Hepatocyte (in vitro differentiated cells): Measurements from ENCODE around the gene HAUS1.

Experiments
- EZH2 ChIP-seq: fragments of 200-600 bp; sonication (generic); IDR thresholded peaks from 2 replicates; pipeline ENCODE4 v1.6.1; 2016; ENCODE audit warnings: antibody characterized with exemption, mild to moderate bottlenecking, borderline replicate concordance
- TF ChIP-seq, protein P1 (sequence below): fragments of 200-600 bp; sonication (generic); IDR thresholded peaks from 2 replicates; pipeline ENCODE4 v1.5.1; 2016; ENCODE audit warnings: antibody characterized with exemption, mild to moderate bottlenecking; ENCODE audit not compliant: poor library complexity

DNA sequence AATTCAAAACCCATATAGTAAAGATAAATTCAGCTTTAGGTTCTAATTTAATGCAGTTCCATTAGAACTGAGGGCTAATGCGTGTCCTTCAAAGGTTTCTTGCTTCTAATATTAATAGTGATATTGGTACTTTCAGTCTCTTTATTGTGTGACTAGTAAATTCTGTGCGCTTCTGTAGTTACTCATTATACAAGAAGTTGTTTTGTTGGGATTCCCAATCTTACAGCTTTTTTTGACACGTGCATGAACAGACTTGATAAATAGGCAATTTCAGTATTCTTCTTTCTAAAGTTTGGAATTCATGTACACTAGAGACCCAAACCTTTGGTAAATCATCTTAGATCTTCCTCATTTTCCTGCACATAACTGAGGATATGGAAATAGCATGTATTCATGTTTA, 71.8 kb downstream of the HAUS1 start:
- TF ChIP-seq, protein P1, sequence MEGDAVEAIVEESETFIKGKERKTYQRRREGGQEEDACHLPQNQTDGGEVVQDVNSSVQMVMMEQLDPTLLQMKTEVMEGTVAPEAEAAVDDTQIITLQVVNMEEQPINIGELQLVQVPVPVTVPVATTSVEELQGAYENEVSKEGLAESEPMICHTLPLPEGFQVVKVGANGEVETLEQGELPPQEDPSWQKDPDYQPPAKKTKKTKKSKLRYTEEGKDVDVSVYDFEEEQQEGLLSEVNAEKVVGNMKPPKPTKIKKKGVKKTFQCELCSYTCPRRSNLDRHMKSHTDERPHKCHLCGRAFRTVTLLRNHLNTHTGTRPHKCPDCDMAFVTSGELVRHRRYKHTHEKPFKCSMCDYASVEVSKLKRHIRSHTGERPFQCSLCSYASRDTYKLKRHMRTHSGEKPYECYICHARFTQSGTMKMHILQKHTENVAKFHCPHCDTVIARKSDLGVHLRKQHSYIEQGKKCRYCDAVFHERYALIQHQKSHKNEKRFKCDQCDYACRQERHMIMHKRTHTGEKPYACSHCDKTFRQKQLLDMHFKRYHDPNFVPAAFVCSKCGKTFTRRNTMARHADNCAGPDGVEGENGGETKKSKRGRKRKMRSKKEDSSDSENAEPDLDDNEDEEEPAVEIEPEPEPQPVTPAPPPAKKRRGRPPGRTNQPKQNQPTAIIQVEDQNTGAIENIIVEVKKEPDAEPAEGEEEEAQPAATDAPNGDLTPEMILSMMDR, result no peak
- TF ChIP-seq EZH2, result no peak
